Measurements from ENCODE around the gene EGLN1.

Gene EGLN1

GRCh38 chr1:231420959-231421545 is 1.0 kb downstream of the EGLN1 start (continued):
- TF ChIP-seq YY2 (tag by site-specific recombination; IDR thresholded peaks at IDR 0.05) (0 out of 2 replicates have a peak, but pooled peaks have one; percentile 44), OSR2 (tag by site-specific recombination; IDR thresholded peaks at IDR 0.05) (peak; percentile 45; the same call in 1 of the 2 replicates), ZNF366 (tag by site-specific recombination; conservative IDR thresholded peaks at IDR 0.05) (no peak), ZBTB48 (tag by site-specific recombination; IDR thresholded peaks at IDR 0.05) (no peak), ZNF596 (tag by site-specific recombination; IDR thresholded peaks at IDR 0.05) (no peak), WT1 (tag by site-specific recombination; IDR thresholded peaks at IDR 0.05) (peak; percentile 32; the same call in 1 of the 2 replicates), MYNN (tag by site-specific recombination; IDR thresholded peaks at IDR 0.05; ENCODE audit: borderline replicate concordance) (peak; percentile 52; the same call in 1 of the 2 replicates), YY1 (tag by site-specific recombination; IDR thresholded peaks at IDR 0.05) (peak; percentile 64; the same call in 1 of the 2 replicates), GLI4 (tag by site-specific recombination; IDR thresholded peaks at IDR 0.05) (no peak), ZNF2 (tag by site-specific recombination; IDR thresholded peaks at IDR 0.05) (peak; percentile 75), ZFP37 (tag by site-specific recombination; IDR thresholded peaks at IDR 0.05) (peak; percentile 96), ZNF423 (tag by site-specific recombination; IDR thresholded peaks at IDR 0.05) (0 out of 2 replicates have a peak, but pooled peaks have one; percentile 7), ZNF394 (tag by site-specific recombination; IDR thresholded peaks at IDR 0.05; ENCODE audit: borderline replicate concordance) (0 out of 2 replicates have a peak, but pooled peaks have one; percentile 3), ZNF341 (tag by site-specific recombination; IDR thresholded peaks at IDR 0.05; ENCODE audit: low read depth) (peak; percentile 93), ZBTB1 (tag by site-specific recombination; IDR thresholded peaks at IDR 0.05) (no peak), ZBTB17 (tag by site-specific recombination; IDR thresholded peaks at IDR 0.05) (peak; percentile 98), ZNF501 (tag by site-specific recombination; IDR thresholded peaks at IDR 0.05) (peak; percentile 94), ZNF426 (tag by site-specific recombination; IDR thresholded peaks at IDR 0.05) (no peak), ZNF747 (tag by site-specific recombination; IDR thresholded peaks at IDR 0.05) (no peak), SCRT2 (tag by site-specific recombination; IDR thresholded peaks at IDR 0.05) (no peak), BCL11A (tag by site-specific recombination; IDR thresholded peaks at IDR 0.05; ENCODE audit: low read depth) (peak; percentile 74; the same call in 1 of the 2 replicates), ZNF449 (tag by site-specific recombination; IDR thresholded peaks at IDR 0.05) (peak; percentile 35; the same call in 1 of the 2 replicates), ZNF585B (tag by site-specific recombination; IDR thresholded peaks at IDR 0.05) (no peak), GLIS2 (tag by site-specific recombination; IDR thresholded peaks at IDR 0.05) (no peak), ZNF335 (tag by site-specific recombination; conservative IDR thresholded peaks at IDR 0.05) (peak; percentile 92), ZSCAN16 (tag by site-specific recombination; IDR thresholded peaks at IDR 0.05) (0 out of 2 replicates have a peak, but pooled peaks have one; percentile 29), ZBTB26 (tag by site-specific recombination; optimal IDR thresholded peaks at IDR 0.05) (peak; percentile 96), ZNF792 (tag by site-specific recombination; IDR thresholded peaks at IDR 0.05) (0 out of 2 replicates have a peak, but pooled peaks have one; percentile 23), ZIC2 (tag by site-specific recombination; IDR thresholded peaks at IDR 0.05) (no peak), ZNF302 (tag by site-specific recombination; IDR thresholded peaks at IDR 0.05; ENCODE audit: low read depth) (no peak), ZBTB20 (tag by site-specific recombination; IDR thresholded peaks at IDR 0.05) (peak; percentile 95)
- TF ChIP-seq, protein P1, sequence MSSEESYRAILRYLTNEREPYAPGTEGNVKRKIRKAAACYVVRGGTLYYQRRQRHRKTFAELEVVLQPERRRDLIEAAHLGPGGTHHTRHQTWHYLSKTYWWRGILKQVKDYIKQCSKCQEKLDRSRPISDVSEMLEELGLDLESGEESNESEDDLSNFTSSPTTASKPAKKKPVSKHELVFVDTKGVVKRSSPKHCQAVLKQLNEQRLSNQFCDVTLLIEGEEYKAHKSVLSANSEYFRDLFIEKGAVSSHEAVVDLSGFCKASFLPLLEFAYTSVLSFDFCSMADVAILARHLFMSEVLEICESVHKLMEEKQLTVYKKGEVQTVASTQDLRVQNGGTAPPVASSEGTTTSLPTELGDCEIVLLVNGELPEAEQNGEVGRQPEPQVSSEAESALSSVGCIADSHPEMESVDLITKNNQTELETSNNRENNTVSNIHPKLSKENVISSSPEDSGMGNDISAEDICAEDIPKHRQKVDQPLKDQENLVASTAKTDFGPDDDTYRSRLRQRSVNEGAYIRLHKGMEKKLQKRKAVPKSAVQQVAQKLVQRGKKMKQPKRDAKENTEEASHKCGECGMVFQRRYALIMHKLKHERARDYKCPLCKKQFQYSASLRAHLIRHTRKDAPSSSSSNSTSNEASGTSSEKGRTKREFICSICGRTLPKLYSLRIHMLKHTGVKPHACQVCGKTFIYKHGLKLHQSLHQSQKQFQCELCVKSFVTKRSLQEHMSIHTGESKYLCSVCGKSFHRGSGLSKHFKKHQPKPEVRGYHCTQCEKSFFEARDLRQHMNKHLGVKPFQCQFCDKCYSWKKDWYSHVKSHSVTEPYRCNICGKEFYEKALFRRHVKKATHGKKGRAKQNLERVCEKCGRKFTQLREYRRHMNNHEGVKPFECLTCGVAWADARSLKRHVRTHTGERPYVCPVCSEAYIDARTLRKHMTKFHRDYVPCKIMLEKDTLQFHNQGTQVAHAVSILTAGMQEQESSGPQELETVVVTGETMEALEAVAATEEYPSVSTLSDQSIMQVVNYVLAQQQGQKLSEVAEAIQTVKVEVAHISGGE (tag by site-specific recombination; conservative IDR thresholded peaks at IDR 0.05; ENCODE audit: low read depth) = 0 out of 2 replicates have a peak, but pooled peaks have one; percentile 35
- TF ChIP-seq, protein P2, sequence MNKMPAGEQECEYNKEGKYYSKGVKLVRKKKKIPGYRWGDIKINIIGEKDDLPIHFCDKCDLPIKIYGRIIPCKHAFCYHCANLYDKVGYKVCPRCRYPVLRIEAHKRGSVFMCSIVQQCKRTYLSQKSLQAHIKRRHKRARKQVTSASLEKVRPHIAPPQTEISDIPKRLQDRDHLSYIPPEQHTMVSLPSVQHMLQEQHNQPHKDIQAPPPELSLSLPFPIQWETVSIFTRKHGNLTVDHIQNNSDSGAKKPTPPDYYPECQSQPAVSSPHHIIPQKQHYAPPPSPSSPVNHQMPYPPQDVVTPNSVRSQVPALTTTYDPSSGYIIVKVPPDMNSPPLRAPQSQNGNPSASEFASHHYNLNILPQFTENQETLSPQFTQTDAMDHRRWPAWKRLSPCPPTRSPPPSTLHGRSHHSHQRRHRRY (tag by site-specific recombination; IDR thresholded peaks at IDR 0.05) = 0 out of 2 replicates have a peak, but pooled peaks have one; percentile 85
